GM12878 (cell line): Measurements from ENCODE around the gene TUT1.
"Not testable (repeated sequence)": the region's sequence is repeated elsewhere in the genome, so short reads cannot be mapped to it uniquely, and the experiment has no call there.

Experiments
- BCL11A ChIP-seq: IDR thresholded peaks from 2 replicates; pipeline ENCODE4 v1.6.1; 2011; ENCODE audit warnings: low read depth, low read length
- BRCA1 ChIP-seq: IDR thresholded peaks from 2 replicates; pipeline ENCODE4 v1.6.1; 2011; ENCODE audit warnings: low read depth, low read length, improper control_type of control experiment
- CTCF ChIP-seq, 3 experiments: IDR thresholded peaks in 2 of 3; conservative IDR thresholded peaks in 1 of 3; 2 replicates each; pipeline ENCODE4 v1.5.1; 2011; ENCODE audit warnings: low read depth in 3 of 3, low read length in 3 of 3, mild to moderate bottlenecking in 3 of 3, control low read depth in 2 of 3, moderate library complexity in 2 of 3, inconsistent platforms in 1 of 3, mixed read lengths in 1 of 3; ENCODE audit not compliant: control insufficient read depth in 2 of 3, insufficient read depth in 1 of 3; ENCODE audit errors: extremely low read depth in 1 of 3
- FOXM1 ChIP-seq: IDR thresholded peaks from 2 replicates; pipeline ENCODE4 v1.6.1; 2012; ENCODE audit warnings: low read depth, mild to moderate bottlenecking, inconsistent platforms, low read length, moderate library complexity
- IRF5 ChIP-seq: fragments of 450-650 bp; IDR thresholded peaks from 2 replicates; pipeline ENCODE4 v1.6.1; 2017; ENCODE audit warnings: borderline replicate concordance
- POLR2AphosphoS5 ChIP-seq: IDR thresholded peaks from 2 replicates; pipeline ENCODE4 v1.6.1; 2011; ENCODE audit warnings: mild to moderate bottlenecking, low read length, inconsistent platforms
- TCF12 ChIP-seq: IDR thresholded peaks from 2 replicates; pipeline ENCODE4 v1.6.1; 2011; ENCODE audit warnings: low read depth, mild to moderate bottlenecking, low read length
- TF ChIP-seq, protein P1 (sequence below): fragments of 450-650 bp; IDR thresholded peaks from 2 replicates; pipeline ENCODE4 v1.6.1; 2017; ENCODE audit warnings: antibody characterized with exemption, mild to moderate bottlenecking, moderate library complexity

DNA sequence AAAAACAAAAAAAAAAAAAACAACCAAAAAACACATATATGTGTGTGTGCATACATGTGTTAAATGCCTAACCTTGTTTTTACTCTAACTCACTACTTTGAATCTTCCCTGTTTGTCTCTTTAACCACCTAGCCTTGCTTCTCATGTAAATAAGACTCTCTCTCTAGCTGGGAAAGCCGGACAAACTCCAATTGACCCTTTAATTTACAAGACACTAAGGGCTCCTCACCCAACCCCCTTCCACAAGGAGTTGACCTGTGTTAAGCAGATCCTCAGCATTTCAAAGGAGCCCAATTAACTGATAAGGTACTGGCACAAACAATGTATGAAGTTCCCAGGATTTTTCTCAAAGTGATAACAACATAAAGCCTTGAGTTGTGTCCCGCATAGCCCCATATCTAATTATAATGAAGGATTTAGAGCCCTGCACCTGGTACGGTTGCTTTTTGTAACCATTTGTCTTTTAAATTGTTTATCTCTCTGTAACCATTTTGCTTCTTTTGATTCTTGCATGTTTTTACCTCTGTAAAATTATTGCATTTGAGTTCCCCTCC lies 29.6 kb downstream of the TUT1 start:
- not testable (repeated sequence) for TF ChIP-seq CTCF (IDR thresholded peaks at IDR 0.05 in 2 of 3, conservative IDR thresholded peaks at IDR 0.05 in 1 of 3; ENCODE audit: control insufficient read depth in 2 of 3, extremely low read depth in 1 of 3, insufficient read depth in 1 of 3, low read depth in 3 of 3, low read length in 3 of 3); IRF5; BCL11A; POLR2AphosphoS5; FOXM1; TCF12; BRCA1
- TF ChIP-seq, protein P1, sequence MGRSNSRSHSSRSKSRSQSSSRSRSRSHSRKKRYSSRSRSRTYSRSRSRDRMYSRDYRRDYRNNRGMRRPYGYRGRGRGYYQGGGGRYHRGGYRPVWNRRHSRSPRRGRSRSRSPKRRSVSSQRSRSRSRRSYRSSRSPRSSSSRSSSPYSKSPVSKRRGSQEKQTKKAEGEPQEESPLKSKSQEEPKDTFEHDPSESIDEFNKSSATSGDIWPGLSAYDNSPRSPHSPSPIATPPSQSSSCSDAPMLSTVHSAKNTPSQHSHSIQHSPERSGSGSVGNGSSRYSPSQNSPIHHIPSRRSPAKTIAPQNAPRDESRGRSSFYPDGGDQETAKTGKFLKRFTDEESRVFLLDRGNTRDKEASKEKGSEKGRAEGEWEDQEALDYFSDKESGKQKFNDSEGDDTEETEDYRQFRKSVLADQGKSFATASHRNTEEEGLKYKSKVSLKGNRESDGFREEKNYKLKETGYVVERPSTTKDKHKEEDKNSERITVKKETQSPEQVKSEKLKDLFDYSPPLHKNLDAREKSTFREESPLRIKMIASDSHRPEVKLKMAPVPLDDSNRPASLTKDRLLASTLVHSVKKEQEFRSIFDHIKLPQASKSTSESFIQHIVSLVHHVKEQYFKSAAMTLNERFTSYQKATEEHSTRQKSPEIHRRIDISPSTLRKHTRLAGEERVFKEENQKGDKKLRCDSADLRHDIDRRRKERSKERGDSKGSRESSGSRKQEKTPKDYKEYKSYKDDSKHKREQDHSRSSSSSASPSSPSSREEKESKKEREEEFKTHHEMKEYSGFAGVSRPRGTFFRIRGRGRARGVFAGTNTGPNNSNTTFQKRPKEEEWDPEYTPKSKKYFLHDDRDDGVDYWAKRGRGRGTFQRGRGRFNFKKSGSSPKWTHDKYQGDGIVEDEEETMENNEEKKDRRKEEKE: not testable (repeated sequence)
